DMS53 treated with DMSO at 0.1 percent for 48 hours (cell line): ENCODE data around the gene ARX.

Experiments used
- DNase-seq: peaks from one replicate; lab custom pipeline; 2025; ENCODE audit not compliant: unreplicated experiment; lab: John Stamatoyannopoulos, UW

The ARX gene

DNA sequence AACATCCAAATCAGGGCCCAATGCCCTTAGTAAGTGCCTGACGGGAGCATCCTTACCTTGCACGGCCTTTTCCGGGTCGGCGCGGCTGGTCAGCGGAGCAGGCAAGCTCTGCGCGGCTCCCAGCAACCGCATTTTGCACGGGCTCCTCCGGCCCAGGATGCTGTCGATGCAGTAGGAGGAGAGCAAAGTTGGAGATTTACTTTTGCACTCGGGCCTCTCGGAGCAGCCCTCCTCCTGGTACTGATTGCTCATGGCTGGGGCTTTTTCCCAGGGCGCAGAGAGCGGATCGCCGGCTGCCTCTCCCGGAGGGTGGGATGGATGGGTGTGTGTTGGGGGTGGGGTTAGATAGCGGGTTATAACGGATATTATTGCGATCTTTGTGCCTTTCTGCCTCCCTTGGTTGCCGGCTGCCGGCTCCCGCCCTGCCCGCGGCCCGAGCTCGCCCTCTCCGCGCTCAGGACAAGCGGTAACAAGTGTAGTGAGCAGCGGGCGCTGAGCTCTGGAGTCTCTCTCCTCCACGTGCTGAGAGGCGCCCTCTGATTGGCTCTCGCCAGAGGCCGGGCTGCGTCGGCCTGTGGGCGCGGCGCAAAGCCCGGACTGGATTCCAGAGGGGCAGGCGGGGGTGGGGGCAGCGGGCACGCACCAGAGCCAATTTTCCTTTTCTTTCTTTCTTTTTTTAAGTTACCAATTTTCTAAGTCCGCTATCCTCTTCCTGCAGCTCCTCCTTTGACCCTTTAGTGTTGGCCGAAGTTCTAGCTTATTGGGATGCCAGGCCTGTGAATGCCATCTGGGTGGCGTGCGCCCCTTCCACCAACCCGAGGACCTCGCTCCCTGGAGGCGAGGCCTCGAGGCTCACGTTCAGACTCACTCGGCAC, at the start of gene ARX:
ARX (minus strand) TSS at position 480 of the 875 bp plus-strand sequence; CDS start at position 252, 228 bp downstream.
- peak; percentile 65 for DNase-seq

- DNase-seq: no peak
Measured at GRCh38 chrX:25059273-25059672, 43.5 kb upstream of the ARX start.

DNA sequence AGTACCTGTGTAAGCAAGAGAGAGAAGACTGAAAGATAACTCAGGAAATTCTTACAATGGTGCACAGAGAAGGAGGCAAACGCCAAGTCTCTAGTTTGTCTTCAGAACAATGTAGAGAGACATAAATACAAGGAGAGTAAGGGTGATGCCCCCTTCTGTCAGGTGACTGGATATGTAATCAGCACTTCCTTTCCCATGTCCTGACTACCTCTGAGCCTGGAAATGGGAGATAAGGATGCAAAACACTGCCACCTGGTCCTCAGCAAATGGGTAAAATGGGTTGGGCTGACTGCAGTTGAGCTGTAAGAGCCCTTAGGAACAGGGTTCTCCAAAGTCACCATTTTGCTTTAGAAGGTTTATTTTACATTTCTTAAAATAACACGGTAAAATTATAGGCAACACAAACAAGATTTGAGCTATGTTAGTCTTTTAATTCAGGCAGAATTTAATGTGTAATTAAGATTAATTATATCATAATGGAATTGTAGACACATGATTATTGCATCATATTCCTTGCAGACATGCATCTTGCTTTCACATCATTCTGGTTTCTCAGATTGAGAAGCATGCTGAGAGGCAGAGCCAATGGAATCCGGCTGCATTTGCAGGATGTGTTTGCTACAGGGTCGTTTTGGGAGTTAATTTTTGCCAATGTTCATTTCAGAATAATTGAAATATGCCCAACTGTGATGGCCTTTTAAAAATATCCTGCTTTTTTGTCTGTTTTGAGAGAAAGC, 37.2 kb upstream of the ARX start:
- no peak for DNase-seq

DNA sequence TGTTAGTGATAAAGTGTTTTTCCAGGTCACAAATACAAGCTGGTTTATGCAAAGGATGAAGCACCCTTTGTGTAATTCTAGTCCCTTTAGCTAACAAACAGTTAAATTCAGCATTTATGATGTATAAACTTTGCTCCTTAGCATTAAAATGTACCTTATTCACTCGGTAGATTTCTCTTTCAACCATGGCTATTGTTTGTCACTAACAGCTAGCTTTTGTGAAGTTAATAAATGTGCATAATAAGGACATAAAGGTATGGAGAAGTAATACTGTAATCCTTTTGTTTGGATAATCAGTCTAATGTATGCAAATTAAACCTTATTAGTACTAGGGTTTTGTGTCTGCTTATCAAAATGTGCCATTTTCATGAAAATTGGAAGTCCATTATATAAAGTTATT, 34.2 kb upstream of the ARX start:
- no peak for DNase-seq

DNA sequence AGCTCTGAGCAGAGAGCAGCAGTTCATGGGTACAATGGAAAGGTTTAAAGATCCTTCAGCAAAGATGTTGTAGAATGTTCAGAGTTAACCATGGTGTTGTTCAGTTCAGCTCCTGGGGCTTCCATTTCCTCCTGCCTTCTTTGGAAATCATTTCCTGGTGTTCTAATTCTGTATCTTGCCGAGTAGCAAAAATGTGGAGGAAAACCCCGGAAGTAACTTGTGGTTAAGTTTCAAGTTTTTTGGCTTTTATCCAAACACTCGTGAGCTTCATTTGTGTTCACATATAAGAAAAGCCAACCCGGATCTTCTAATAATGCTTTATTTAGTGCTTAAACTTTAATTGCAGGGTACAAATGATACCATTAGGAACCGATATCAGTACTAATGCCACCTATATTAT, 33.6 kb upstream of the ARX start:
- no peak for DNase-seq

DNA sequence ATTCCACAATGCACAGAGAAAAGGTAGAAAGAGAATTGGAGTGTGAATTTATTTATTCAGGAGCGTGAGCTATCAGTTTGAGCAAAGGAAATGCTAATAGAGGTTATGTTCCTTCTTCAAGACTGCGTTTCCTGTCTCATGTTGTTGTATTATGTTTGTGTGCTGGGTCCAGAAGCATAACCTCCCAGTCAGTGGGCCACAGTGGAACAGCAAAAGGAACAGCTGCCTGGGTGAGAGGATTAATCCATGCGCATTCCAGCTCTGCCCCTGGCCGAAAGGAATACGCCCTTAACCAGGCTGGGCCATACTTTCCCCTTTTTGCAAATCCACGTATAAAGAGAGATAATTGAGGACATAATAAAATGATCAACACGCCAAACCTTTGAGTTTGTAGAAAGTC, 32.4 kb upstream of the ARX start:
- DNase-seq: no peak

- DNase-seq: no peak
Measured at GRCh38 chrX:25043192-25043591, 27.4 kb upstream of the ARX start.

- no peak for DNase-seq
Measured at GRCh38 chrX:25039036-25039435, 23.3 kb upstream of the ARX start.

DNA sequence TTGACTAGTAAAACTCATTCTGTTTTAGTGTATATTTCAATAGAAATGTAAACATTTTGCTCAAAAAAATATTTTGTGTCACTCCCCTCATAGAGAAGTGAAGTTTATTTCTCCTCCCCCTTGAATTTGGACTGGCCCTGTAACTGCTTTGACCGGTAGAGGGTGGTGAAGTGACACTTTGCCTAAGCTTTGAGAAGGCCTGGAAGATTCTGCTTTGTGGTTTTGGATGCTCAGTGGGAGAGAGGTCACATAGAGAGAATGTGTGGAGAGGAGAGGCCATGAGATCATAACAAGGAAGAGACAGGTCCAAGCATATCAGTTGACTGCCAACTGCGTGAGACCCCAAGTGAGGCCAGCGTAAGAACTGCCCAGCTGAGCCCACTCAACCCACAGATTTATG, 19.1 kb upstream of the ARX start:
- DNase-seq: no peak

DNA sequence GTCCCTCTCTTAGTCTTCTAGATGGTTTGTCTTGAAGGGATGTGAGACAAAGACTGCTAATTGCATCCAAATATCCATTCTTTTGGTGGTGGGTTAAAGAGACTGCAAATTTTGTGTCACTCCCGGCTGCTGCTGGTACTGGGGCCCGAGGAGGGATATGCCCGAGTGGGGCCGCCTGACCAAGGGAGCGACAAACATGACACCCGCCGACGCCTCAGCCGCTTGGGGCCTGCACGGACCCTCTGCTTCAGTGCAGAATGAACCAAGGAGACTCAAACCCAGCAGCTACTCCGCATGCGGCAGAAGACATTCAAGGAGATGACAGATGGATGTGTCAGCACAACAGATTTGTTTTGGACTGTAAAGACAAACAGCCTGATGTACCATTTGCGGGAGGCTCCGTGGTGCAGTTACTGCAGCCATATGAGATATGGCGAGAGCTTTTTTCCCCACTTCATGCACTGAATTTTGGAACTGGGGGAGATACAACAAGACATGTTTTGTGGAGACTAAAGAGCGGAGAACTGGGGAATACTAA, 13.6 kb upstream of the ARX start:
- DNase-seq: no peak

GRCh38 chrX:25028726-25029125, 13.0 kb upstream of the ARX start:
- no peak for DNase-seq

GRCh38 chrX:25026576-25026975, 10.8 kb upstream of the ARX start:
- DNase-seq: no peak

- DNase-seq: no peak
Measured at GRCh38 chrX:25025615-25026014, 9.8 kb upstream of the ARX start.

GRCh38 chrX:25023908-25024307, 8.1 kb upstream of the ARX start:
- no peak for DNase-seq

DNA sequence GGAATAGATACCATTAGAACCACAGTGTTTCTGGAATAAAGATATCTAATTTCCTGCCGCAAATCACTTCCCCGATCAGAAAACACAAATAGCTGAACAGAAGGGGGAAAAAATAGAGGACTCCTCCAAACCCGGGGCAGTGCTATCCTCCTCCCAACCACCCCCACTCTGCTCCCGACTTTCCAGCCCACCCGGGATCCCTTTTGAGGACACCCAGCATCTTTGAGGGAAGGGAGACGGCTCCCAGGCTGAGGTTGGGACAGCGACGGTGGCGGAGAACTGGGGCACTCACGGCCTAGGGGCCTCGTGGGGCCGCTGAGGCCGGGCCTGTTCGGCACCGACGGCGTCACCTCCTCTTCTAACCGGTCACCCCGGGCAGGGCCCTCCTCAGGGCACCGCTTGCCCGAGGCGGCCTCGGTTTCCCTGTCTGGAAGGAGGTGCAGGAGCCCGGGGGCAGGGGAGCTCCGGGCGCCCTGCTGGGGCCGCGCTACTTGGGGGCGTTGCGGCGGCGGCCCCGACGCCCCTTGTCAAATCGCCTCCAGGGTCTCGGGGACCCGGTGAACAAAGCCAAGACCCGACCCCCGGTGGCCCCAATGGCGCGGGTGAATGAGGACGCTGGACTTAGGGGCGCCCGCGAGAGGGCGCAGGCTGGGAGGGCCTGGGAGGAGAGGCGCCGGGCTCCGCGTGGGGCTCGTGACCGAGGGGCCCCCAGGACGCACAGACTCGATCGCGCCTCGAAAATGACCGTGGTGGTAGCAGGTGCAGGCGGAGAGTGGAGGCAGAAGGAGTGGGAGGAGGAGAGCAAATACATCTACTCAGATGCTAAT, 6.9 kb upstream of the ARX start:
- no peak for DNase-seq

DNA sequence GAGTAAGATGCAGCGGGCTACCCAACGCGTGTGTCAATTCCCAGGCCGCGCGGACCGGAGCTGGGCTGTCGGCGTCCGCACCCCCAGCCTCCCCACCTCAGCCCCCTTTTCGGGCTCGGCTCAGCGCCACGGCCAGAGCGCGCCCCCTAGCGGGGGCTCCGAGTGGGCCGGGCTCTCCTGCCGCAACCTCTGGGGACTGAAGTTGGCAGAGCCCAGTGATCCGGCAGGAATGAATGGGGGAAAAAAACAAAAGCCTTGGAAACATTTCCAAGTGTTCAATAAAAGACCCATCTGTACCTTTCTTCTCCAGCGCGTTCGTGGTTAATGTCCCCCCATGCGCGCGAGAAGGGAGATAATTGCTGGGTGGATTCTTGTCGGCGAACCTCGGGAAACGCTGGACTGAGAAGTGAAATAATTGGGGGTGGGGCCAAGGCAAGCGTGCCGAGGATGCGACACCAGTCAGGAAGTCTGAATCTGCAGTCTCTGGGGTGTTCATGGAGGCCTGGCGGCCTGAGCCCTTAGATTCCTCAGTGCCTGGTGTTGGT, 5.2 kb upstream of the ARX start:
- DNase-seq: peak; percentile 21

DNA sequence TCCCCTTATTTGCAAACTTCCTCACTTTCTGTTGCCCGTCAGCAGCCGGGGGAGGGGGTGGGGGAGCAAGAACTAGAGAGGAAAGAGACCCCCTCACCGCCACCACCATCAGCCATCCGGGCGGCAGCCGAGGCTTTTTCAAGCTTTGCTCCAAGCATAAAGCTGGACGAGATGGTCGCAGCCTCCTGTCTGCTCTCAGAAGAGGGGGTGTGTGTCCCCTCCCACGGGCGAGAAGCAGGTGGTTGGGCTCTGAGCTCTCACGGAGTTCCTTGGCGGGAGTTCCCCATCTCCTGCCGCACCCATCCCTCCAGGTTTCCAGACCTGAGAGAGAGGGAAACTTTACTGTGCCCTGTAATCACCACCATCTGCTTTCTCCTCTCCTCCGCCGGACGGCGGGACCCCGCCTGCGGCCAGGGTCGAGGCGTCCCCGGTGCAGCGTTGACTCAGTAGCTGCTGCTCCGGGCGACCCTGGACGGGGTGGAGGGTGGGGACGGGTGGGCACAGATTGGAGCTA, 4.7 kb upstream of the ARX start:
- DNase-seq: no peak

- no peak for DNase-seq
Measured at GRCh38 chrX:25019707-25020390, 4.1 kb upstream of the ARX start.

DNA sequence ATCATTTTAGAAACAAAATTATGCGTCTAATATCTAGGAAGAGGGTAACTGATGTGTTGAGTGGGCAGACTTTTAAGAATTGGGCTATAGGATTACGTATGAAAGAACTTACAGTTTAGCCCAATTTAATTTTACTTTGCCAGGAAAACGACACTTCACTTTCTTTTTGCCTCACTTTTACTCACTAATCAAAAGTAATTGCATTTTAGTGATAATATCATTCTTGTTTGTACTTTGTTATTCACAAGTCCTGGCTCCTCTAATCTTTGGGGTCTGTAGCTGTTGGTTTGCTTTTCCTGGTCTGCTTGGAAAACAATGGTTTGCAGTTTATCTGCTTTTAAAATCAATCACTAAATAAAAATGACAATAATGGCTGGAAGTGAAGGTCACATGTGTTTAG, 2.9 kb upstream of the ARX start:
- DNase-seq: no peak

GRCh38 chrX:25017667-25018247, 2.0 kb upstream of the ARX start:
- no peak for DNase-seq
